ENCODE data around the gene CACNA1H.

CACNA1H gene

DNA sequence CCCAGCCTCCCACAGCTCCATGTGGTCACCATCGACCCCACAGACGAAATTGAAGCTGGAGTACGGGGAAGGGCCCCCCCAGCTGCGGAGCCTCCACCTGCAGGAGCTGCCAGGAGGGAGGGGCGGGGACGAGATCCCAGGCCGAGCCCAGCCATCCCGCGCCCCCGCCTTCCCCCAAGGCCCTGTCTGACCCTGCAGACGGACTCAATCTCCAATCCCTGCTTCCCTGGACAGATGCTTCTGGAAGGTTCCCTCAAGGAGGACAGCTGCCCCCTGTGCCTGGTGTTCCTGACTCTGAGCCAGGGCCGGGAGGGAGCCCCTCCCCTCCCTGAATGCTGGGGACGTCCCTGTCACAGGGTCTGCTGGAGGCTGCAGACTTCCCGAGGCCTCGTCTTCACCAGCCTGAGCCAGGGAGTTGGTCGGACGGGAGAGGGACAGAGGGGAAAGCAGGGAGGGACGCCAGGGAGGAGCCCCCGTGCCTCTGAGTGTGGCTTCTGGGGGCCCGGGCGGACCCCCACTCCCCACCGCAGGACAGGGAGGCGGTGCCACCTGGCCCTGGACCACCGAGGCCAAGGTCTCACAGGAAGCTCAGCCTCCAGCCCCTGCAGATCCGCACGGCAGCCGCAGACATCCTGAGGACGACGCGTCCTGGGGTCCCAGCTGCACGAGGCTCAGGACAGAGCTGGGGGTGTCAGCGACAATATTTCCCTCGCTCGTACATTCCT, 35.6 kb upstream of the CACNA1H start:
- Histone ChIP-seq H3K79me2 (ENCODE audit: insufficient read depth, low read length) (no peaks in the 10 kb centered on the region), H4K20me1 (ENCODE audit: low read depth, low read length) (no peaks in the 10 kb centered on the region), H3K27ac (ENCODE audit: low read depth, low read length) (no peak overlapping the region), H3K9me3 (ENCODE audit: insufficient read depth, low read length) (no peaks in the 10 kb centered on the region), H3K9ac (ENCODE audit: low read length) (no peak overlapping the region), H3K4me2 (ENCODE audit: low read depth, low read length, poor library complexity, severe bottlenecking) (no peak overlapping the region), H3F3A (ENCODE audit: insufficient read depth) (no peaks in the 10 kb centered on the region), H3K27me3 (ENCODE audit: low read length) (no peaks in the 10 kb centered on the region), H3K36me3 (ENCODE audit: low read length) (no peaks in the 10 kb centered on the region), H2AFZ (ENCODE audit: low read depth, low read length, severe bottlenecking) (no peak overlapping the region), H3K4me3 (ENCODE audit: insufficient read depth, low read length, poor library complexity, severe bottlenecking) (no peak overlapping the region), H3K9me2 (replicated peaks; ENCODE audit: insufficient read depth, low read length) (no peaks in the 10 kb centered on the region)
- TF ChIP-seq EZH2phosphoT487 (conservative IDR thresholded peaks at IDR 0.05; ENCODE audit: low read length): no peak
- TF ChIP-seq, protein P1, sequence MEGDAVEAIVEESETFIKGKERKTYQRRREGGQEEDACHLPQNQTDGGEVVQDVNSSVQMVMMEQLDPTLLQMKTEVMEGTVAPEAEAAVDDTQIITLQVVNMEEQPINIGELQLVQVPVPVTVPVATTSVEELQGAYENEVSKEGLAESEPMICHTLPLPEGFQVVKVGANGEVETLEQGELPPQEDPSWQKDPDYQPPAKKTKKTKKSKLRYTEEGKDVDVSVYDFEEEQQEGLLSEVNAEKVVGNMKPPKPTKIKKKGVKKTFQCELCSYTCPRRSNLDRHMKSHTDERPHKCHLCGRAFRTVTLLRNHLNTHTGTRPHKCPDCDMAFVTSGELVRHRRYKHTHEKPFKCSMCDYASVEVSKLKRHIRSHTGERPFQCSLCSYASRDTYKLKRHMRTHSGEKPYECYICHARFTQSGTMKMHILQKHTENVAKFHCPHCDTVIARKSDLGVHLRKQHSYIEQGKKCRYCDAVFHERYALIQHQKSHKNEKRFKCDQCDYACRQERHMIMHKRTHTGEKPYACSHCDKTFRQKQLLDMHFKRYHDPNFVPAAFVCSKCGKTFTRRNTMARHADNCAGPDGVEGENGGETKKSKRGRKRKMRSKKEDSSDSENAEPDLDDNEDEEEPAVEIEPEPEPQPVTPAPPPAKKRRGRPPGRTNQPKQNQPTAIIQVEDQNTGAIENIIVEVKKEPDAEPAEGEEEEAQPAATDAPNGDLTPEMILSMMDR (IDR thresholded peaks at IDR 0.05; ENCODE audit: insufficient read depth, low read length, poor library complexity, severe bottlenecking): no peak

DNA sequence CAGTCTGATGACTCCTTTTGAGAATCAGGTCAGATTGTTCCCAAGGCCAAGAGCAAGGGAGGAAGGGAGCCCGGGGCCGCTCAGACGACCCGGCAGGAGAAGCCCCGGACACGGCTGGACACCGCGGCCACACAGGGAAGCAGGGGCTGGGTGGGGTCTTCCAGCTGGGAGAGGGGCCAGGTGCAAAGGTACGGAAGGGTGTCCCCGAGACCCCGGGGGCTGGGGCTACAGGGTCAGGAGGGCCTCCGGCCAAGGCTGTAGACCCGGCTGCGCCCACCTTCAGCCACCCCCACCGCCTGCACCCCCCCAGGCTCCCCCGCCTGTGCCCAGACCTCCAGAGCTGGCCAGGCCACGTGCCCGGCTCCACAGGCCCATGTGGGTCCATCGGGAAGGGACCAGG, 35.0 kb upstream of the CACNA1H start:
- no peak for TF ChIP-seq EZH2phosphoT487 (conservative IDR thresholded peaks at IDR 0.05; ENCODE audit: low read length)
- TF ChIP-seq, protein P1 (IDR thresholded peaks at IDR 0.05; ENCODE audit: insufficient read depth, low read length, poor library complexity, severe bottlenecking): no peak
- H2AFZ ChIP-seq (ENCODE audit: low read depth, low read length, severe bottlenecking): no peak overlapping the region
- H3K4me2 ChIP-seq (ENCODE audit: low read depth, low read length, poor library complexity, severe bottlenecking): no peak overlapping the region
- H3K9me3 ChIP-seq (ENCODE audit: insufficient read depth, low read length): no peaks in the 10 kb centered on the region
- H4K20me1 ChIP-seq (ENCODE audit: low read depth, low read length): no peaks in the 10 kb centered on the region
- no peaks in the 10 kb centered on the region for H3F3A ChIP-seq (ENCODE audit: insufficient read depth)
- H3K9ac ChIP-seq (ENCODE audit: low read length): no peak overlapping the region
- H3K27ac ChIP-seq (ENCODE audit: low read depth, low read length): no peak overlapping the region
- no peaks in the 10 kb centered on the region for H3K9me2 ChIP-seq (replicated peaks; ENCODE audit: insufficient read depth, low read length)
- no peaks in the 10 kb centered on the region for H3K27me3 ChIP-seq (ENCODE audit: low read length)
- no peaks in the 10 kb centered on the region for H3K79me2 ChIP-seq (ENCODE audit: insufficient read depth, low read length)
- H3K36me3 ChIP-seq (ENCODE audit: low read length): no peaks in the 10 kb centered on the region
- no peak overlapping the region for H3K4me3 ChIP-seq (ENCODE audit: insufficient read depth, low read length, poor library complexity, severe bottlenecking)

DNA sequence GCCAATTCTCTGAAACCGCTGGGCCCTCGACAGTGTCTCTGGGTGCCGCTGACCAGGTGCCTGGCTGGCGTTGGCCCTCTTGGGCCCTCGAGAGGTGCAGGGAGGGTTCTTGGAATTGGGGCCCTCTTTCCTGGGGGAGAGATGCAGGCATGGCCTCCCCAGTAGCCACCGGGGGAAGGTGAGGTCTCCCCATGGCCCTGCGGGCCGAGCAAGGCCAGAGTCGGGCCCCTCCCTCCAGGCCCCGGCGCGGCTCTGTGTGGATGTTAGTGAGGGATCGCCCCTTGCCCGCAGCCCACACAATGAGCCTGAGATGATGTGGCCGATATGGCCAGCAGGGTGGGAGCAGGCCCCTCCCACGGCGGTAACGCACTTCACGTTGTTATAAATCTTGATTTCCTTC, 33.8 kb upstream of the CACNA1H start:
- Histone ChIP-seq H3K27me3 (ENCODE audit: low read length) (no peaks in the 10 kb centered on the region), H3F3A (ENCODE audit: insufficient read depth) (no peaks in the 10 kb centered on the region), H3K36me3 (ENCODE audit: low read length) (no peaks in the 10 kb centered on the region), H3K9me2 (replicated peaks; ENCODE audit: insufficient read depth, low read length) (no peaks in the 10 kb centered on the region), H3K4me3 (ENCODE audit: insufficient read depth, low read length, poor library complexity, severe bottlenecking) (no peak overlapping the region), H3K79me2 (ENCODE audit: insufficient read depth, low read length) (no peaks in the 10 kb centered on the region), H3K9ac (ENCODE audit: low read length) (no peak overlapping the region), H2AFZ (ENCODE audit: low read depth, low read length, severe bottlenecking) (no peak overlapping the region), H3K4me2 (ENCODE audit: low read depth, low read length, poor library complexity, severe bottlenecking) (no peak overlapping the region), H3K27ac (ENCODE audit: low read depth, low read length) (no peak overlapping the region), H4K20me1 (ENCODE audit: low read depth, low read length) (no peaks in the 10 kb centered on the region), H3K9me3 (ENCODE audit: insufficient read depth, low read length) (no peaks in the 10 kb centered on the region)
- TF ChIP-seq EZH2phosphoT487 (conservative IDR thresholded peaks at IDR 0.05; ENCODE audit: low read length): no peak
- TF ChIP-seq, protein P1 (IDR thresholded peaks at IDR 0.05; ENCODE audit: insufficient read depth, low read length, poor library complexity, severe bottlenecking): no peak

Data from SU-DHL-6 (cell line).